Measurements from ENCODE around the gene PAQR7.

Gene PAQR7

GRCh38 chr1:25875154-25875855, at the start of gene PAQR7:
Gene PAQR7 (minus strand): TSS chr1:25875708. CDS start chr1:25863839, 11,869 bp downstream.
- DNase-seq (ENCODE audit: low read depth) = peak; percentile 42

GRCh38 chr1:25924454-25924853, 48.9 kb upstream of the PAQR7 start:
- DNase-seq (ENCODE audit: low read depth) = no peak

- DNase-seq (ENCODE audit: low read depth) = no peak
Measured at GRCh38 chr1:25922971-25923552, 47.6 kb upstream of the PAQR7 start.

- peak; percentile 14 for DNase-seq (ENCODE audit: low read depth)
Measured at GRCh38 chr1:25922056-25922970, 46.8 kb upstream of the PAQR7 start.

- no peak for DNase-seq (ENCODE audit: low read depth)
Measured at GRCh38 chr1:25918615-25919014, 43.1 kb upstream of the PAQR7 start.

GRCh38 chr1:25917996-25918395, 42.5 kb upstream of the PAQR7 start:
- DNase-seq (ENCODE audit: low read depth) = no peak

- no peak for DNase-seq (ENCODE audit: low read depth)
Measured at GRCh38 chr1:25916460-25916859, 41.0 kb upstream of the PAQR7 start.

GRCh38 chr1:25914074-25914995, 38.8 kb upstream of the PAQR7 start:
- no peak for DNase-seq (ENCODE audit: low read depth)

- DNase-seq (ENCODE audit: low read depth) = no peak
Measured at GRCh38 chr1:25913206-25913605, 37.7 kb upstream of the PAQR7 start.

- DNase-seq (ENCODE audit: low read depth) = no peak
Measured at GRCh38 chr1:25912076-25912831, 36.7 kb upstream of the PAQR7 start.

GRCh38 chr1:25911162-25911561, 35.7 kb upstream of the PAQR7 start:
- no peak for DNase-seq (ENCODE audit: low read depth)

GRCh38 chr1:25909040-25909439, 33.5 kb upstream of the PAQR7 start:
- no peak for DNase-seq (ENCODE audit: low read depth)

- no peak for DNase-seq (ENCODE audit: low read depth)
Measured at GRCh38 chr1:25908161-25908560, 32.7 kb upstream of the PAQR7 start.

- DNase-seq (ENCODE audit: low read depth) = no peak
Measured at GRCh38 chr1:25907601-25908000, 32.1 kb upstream of the PAQR7 start.

- peak; percentile 24 for DNase-seq (ENCODE audit: low read depth)
Measured at GRCh38 chr1:25906644-25907300, 31.3 kb upstream of the PAQR7 start.

- DNase-seq (ENCODE audit: low read depth) = peak; percentile 78
Measured at GRCh38 chr1:25905680-25906643, 30.5 kb upstream of the PAQR7 start, which contains the start of gene STMN1. Gene STMN1 (minus strand): TSS chr1:25906419. CDS start chr1:25904676, 1,743 bp downstream.

GRCh38 chr1:25904943-25905679, 29.6 kb upstream of the PAQR7 start:
- peak; percentile 84 for DNase-seq (ENCODE audit: low read depth)

- no peak for DNase-seq (ENCODE audit: low read depth)
Measured at GRCh38 chr1:25903986-25904385, 28.5 kb upstream of the PAQR7 start.
